Fibroblast of the aortic adventitia (primary cell): ENCODE data around the gene SYP. TPM values are rescaled to one million over a fixed set of nuclear protein-coding genes. Genes with fewer than 3 reads are reported as not detected.
A peak's percentile ranks its signal among the peaks of the same experiment; 100 is the strongest.

Experiments
- DNase-seq: peaks from one replicate; pipeline ENCODE4 v3.0.0-alpha.2; 2010; ENCODE audit warnings: low read depth
- H3K4me3 ChIP-seq: 2 replicates; pipeline ENCODE4 v1.5.1; 2011; ENCODE audit warnings: low read depth, mild to moderate bottlenecking, control low read depth, low read length, moderate library complexity
- CTCF ChIP-seq: IDR thresholded peaks from 2 replicates; pipeline ENCODE4 v1.5.1; 2011; ENCODE audit warnings: mild to moderate bottlenecking, low read length, control low read depth, inconsistent platforms; ENCODE audit not compliant: insufficient read depth
- total RNA-seq: library from RNA; depleted of rRNA; stranded (reverse); fragments of >200 nt; gene quantifications from 2 replicates; pipeline ENCODE4 v1.2.3, GENCODE V29; 2012; ENCODE audit warnings: low replicate concordance

Gene SYP
- total RNA-seq, 1 donor, result 0.18 TPM

- DNase-seq, result peak; percentile 51
- TF ChIP-seq CTCF, result no peak
- peak overlapping the region; percentile 72 for H3K4me3 ChIP-seq
Measured at GRCh38 chrX:49172280-49172780, 27.7 kb downstream of the SYP start.

- H3K4me3 ChIP-seq, result peak within 1 kb of the TSS; percentile 72
- TF ChIP-seq CTCF, result no peak
- DNase-seq, result peak; percentile 32
Measured at GRCh38 chrX:49171752-49172279, 28.2 kb downstream of the SYP start, which contains the start of gene PLP2. Gene PLP2 (plus strand): TSS chrX:49171898. CDS start chrX:49172001, 103 bp downstream.

GRCh38 chrX:49167740-49168108, 32.3 kb downstream of the SYP start:
- DNase-seq, result no peak
- TF ChIP-seq CTCF, result no peak
- peak overlapping the region; percentile 51 for H3K4me3 ChIP-seq

- H3K4me3 ChIP-seq, result peak overlapping the region; percentile 51
- peak; percentile 75 for DNase-seq
- no peak for TF ChIP-seq CTCF
Measured at GRCh38 chrX:49166914-49167739, 32.9 kb downstream of the SYP start.

- H3K4me3 ChIP-seq, result peak overlapping the region; percentile 37
- peak; percentile 63 for DNase-seq
- no peak for TF ChIP-seq CTCF
Measured at GRCh38 chrX:49165901-49166881, 33.8 kb downstream of the SYP start.

GRCh38 chrX:49164589-49165360, 35.2 kb downstream of the SYP start:
- no peak for DNase-seq
- no peak overlapping the region for H3K4me3 ChIP-seq
- no peak for TF ChIP-seq CTCF
